Suprapubic skin (tissue), 3 donors: ENCODE data around the gene TESK1.

Source experiments
- POLR2A ChIP-seq, 2 donors: fragments of 450-650 bp; IDR thresholded peaks; one replicate each; pipeline ENCODE4 v1.6.1; 2017; ENCODE audit warnings: antibody characterized with exemption in 2 of 2, mild to moderate bottlenecking in 2 of 2, moderate library complexity in 2 of 2
- TF ChIP-seq, protein P1 (sequence below), 2 donors: fragments of 200-600 bp in 1 of 2; fragments of 450-650 bp in 1 of 2; sonication (generic) in 1 of 2; IDR thresholded peaks; one replicate each; pipeline ENCODE4 v1.5.1; 2016 to 2019; ENCODE audit warnings: antibody characterized with exemption in 2 of 2, mild to moderate bottlenecking in 1 of 2, moderate library complexity in 1 of 2

GRCh38 chr9:35579130-35579529, 25.9 kb upstream of the TESK1 start:
- no peak for TF ChIP-seq POLR2A (IDR thresholded peaks at IDR 0.05)
- TF ChIP-seq, protein P1, sequence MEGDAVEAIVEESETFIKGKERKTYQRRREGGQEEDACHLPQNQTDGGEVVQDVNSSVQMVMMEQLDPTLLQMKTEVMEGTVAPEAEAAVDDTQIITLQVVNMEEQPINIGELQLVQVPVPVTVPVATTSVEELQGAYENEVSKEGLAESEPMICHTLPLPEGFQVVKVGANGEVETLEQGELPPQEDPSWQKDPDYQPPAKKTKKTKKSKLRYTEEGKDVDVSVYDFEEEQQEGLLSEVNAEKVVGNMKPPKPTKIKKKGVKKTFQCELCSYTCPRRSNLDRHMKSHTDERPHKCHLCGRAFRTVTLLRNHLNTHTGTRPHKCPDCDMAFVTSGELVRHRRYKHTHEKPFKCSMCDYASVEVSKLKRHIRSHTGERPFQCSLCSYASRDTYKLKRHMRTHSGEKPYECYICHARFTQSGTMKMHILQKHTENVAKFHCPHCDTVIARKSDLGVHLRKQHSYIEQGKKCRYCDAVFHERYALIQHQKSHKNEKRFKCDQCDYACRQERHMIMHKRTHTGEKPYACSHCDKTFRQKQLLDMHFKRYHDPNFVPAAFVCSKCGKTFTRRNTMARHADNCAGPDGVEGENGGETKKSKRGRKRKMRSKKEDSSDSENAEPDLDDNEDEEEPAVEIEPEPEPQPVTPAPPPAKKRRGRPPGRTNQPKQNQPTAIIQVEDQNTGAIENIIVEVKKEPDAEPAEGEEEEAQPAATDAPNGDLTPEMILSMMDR (IDR thresholded peaks at IDR 0.05) = no peak
